Measurements from ENCODE around the gene ATAD3C.
"Not testable (repeated sequence)": the region's sequence is repeated elsewhere in the genome, so short reads cannot be mapped to it uniquely, and the experiment has no call there.

Gene ATAD3C

DNA sequence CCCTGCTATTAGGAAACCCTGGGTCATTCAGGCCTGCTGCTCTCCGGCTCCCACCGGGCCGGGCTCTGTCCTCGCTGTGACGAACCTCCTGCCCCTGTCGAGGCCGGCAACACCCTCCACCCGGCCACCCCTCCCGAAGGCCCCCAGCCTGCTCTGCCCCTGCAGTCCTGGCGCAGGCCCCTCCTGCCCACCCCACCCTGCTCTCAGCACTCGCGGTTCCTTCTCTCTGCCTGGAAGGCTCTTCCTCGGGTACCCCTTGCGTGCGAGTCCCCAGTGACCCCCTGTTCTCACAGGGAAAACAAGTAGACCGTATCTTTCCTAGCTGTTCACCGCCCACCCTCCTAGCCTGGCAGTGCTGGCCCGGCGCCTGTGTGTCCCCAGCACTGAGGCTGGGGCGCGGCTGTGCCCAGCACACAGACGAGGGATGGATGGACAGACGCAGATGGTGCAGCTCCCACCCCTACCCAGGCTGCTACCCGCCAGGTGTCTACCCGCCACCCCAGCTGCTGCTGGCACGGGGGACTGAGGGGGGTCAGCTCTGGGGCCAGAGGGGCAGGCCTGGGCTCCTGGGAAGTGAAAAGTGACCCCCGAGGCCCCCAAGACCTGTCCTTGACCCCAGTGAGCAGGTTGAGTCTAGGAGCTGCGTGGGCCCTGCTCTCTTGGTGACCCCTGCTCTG, 17.1 kb upstream of the ATAD3C start:
- FAIRE-seq = no peak

DNA sequence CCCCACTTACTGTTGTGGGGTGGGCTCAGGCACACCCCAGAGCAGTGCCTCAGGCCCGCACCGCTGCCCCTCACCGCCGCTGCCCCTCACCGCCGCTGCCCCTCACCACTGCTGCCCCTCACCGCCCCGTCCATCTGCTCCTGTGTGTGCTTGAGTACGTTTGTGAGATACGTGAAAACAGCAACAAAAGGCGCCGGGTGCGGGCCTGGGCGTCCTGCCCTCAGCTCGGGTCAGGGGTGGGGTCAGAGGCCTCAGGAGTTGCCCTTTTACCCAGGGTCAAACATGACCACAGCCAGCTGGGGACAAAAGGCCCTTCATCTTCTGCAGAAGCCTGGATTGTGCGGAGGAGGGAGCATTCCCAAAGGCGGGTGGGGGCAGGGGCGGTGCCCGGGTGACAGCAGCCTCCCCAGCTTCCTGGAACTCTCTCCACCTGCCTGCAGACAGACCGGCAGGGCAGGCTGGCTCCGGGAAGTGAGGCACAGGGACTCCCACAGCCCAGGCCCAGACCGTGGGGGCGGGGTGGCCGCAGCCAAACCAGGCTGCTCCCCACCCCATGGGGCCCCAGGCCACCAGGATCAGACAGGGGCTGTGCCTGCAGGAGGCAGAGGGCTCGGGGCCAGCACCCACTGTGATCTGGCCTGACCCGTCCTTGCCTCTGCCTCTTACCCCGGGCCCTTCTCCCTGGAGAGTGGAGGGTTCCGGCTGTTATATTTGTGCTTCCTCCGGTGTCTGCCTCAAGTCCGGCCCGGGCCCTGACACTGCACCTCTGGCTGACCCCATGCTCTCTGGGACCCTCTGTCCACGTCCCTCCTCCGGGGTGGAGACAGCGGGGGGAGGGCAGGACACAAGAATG, 16.3 kb upstream of the ATAD3C start:
- FAIRE-seq = no peak

DNA sequence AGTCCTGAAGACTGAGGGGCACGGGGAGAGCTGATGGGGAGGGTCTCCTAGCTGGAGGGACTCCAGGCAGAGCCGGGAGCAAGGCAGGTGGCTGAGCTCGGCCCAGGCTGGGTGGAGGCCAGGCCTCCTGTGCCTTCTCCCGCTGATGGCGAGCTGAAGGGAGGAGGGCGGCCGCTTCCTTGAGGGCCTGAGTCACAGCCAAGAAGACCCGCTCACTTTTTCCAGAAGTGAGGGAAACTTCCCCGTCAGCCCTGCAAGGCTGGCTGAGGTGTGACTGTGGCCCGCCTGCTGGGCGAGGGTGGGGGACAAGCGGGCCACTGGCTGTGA, 15.7 kb upstream of the ATAD3C start:
- FAIRE-seq = no peak

DNA sequence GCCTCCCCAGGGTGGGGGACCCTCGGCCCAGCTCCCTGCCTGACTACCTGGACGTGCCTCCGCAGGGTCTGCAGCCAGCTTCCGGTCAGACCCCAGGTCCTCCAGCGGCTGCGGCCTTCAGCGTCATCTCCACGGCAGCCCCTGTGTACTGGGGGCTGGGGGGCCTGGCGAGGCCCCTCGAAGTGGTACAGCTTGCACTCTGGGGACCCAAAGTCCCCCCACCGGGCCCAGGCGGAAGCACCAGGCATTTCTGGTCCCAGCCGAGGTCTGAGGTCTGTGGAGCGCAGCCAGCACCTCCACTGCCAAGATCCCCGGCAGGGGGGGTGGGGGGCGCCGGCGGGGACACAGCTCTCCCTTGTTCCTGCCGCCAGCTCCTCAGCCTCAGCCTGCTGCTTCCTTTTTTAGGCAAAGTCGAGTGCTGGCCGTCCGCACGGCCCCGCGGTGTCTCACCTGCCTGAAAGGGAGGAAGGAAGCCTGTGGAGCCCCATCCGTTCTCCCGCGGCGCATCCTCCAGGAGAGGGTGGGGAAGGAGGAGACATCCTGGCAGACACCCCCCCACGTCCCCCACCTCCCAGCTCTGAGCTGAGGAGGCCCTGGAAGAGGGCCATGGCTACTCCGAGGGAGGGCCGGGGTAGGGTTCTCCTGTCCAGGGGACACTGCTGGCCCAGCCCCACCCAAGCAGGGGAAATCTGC, 15.2 kb upstream of the ATAD3C start:
- FAIRE-seq = no peak

DNA sequence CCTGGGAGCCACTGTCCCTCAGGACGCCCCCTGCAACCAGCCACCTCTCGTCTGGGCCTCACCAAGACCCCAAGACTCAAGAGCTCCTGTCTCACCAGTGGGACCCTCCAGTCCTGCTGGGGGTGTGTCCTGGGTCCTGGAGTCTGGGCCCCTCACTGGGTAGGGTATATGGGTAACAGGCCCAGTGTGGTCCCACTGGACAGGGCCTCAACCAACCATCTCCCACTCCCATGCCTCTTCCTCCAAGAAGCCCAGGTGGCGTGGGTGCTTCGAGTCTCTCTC, 14.7 kb upstream of the ATAD3C start:
- no peak for FAIRE-seq

GRCh38 chr1:1435106-1435903, 14.2 kb upstream of the ATAD3C start, which contains the start of gene VWA1:
VWA1 (plus strand) TSS chr1:1435690; CDS start chr1:1435749, 59 bp downstream.
- FAIRE-seq = no peak

DNA sequence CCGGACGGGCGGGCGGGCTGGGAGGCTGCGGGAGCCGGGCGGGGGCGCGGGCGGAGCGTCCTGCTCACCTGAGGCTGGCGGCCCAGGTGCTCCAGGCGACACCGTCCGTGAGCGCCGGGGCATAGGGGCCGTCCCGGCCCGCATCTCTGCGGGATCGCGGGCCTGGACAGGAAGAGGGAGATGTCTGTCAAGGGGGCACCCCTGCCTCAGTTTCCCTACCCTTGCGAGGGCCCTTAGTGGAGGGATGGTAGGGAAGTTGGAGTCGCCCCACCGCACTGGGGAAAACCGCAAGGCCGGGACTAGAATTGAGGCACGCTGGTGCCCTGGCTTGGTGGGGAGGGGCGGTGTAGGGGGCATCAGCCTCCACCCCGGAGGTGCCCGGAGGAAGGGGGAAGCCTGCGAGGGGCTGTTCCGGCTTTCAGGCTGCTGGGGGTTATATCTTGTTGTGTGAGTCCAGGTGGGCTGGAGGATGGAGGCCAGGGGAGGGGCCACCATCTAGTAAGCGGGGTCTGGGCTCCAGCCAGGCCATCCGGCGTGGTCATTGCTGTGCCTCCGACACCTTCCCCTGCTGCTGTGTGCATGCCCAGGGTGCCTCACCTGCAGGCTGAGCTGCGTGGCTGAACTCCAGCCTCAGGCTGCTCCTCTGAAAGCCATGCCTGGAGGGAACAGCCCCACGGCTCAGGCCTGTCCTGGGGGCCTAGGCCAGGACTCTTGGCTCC, 13.4 kb upstream of the ATAD3C start:
- no peak for FAIRE-seq

GRCh38 chr1:1436630-1437032, 12.9 kb upstream of the ATAD3C start:
- FAIRE-seq = no peak

DNA sequence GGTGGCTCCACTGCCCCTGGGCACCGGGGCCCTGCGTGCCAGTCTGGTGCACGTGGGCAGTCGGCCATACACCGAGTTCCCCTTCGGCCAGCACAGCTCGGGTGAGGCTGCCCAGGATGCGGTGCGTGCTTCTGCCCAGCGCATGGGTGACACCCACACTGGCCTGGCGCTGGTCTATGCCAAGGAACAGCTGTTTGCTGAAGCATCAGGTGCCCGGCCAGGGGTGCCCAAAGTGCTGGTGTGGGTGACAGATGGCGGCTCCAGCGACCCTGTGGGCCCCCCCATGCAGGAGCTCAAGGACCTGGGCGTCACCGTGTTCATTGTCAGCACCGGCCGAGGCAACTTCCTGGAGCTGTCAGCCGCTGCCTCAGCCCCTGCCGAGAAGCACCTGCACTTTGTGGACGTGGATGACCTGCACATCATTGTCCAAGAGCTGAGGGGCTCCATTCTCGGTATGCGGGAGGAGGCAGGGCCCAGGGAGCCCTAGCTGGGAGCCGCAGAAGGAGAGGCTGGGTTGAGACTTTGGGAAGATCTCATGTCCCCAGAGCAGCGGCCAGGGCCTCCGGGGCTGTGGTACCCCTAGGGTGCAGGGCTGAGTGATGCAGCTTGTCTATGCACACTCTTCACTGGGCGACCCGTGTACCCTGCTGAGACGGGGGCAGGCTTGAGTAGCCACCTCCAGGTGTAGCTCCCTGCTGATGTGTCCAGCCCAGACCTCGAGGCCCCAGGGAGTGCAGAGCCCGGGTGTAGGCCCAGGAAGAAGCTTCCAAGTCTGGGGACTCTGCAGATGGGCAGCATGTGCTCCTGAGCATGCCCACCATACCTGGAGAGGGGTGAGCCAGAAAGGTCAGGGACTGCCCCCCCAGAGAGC, 12.2 kb upstream of the ATAD3C start:
- FAIRE-seq = no peak

GRCh38 chr1:1437904-1438376, 11.5 kb upstream of the ATAD3C start:
- FAIRE-seq = no peak

GRCh38 chr1:1438531-1439381, 10.7 kb upstream of the ATAD3C start:
- no peak for FAIRE-seq

DNA sequence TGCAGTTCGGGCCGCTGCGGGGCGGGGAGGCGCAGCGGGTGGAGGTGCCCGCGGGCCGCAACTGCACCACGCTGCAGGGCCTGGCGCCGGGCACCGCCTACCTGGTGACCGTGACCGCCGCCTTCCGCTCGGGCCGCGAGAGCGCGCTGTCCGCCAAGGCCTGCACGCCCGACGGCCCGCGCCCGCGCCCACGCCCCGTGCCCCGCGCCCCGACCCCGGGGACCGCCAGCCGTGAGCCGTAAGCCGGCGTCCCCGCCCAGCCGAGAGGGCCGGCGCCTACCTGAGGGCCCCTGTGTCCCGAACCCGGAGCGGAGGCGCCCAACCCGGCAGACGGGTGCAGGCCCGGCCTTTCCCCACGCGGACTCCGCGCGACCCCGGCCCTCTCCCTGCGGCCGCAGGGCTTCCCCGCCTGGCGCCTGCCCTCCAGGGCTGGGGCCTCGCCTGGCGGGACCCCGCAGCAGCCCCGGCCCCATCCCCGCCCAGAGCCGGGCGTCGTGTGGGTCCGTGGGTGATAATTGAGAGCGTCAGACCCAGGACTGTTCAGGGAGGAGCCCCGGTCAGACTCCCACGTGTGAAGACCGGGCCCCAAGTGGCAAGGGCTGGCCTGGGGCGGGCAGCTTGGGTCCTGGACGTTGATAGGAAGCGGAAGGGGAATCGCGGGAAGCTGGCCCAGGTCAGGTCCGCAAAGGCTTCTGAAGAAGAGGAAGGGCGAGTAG, 9.8 kb upstream of the ATAD3C start:
- FAIRE-seq = no peak

- no peak for FAIRE-seq
Observed at GRCh38 chr1:1440262-1441001, 9.1 kb upstream of the ATAD3C start.

DNA sequence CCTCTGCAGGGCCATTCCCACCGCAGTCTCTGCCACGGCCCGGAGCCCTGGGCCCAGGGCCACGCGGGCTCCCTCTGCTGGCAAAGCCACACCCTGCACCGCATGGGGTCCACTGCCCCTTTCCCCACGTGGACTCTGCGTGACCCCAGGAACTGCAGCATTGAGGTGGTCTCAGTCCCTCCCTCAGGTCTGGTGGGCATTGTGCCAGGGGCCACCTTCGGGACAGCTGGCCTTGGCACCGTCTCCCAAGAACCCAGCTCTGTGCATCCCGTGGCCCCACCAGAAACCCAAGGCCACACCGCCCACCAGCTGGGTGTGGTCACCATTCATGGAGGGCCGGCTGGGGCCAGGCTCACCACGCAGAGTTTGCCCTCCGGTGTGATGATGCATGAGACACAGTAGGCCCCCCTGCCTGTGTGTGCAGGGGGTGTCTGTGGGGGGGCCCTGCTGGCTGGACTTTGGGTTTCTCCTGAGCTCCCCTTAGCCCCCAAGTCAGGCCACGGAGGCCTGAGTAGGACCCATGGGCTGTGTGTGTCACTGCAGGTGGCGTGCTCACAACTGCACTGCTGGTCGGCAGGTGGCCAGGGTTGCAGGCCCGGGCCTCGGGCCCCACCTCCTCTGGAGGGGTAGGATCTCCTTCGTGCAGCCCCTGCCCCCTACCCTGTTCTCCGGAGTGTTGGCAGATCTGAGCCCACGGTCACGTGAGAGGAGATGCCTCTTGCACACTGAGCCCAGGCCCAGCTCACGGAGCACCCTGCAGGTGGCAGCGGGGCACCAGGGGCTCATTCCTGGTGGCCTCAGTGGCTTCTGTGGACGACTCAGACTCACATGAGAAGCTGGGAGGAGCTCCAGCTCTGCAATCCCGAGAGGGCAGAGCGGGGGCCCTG, 8.2 kb upstream of the ATAD3C start:
- FAIRE-seq = no peak

GRCh38 chr1:1442069-1442770, 7.3 kb upstream of the ATAD3C start:
- FAIRE-seq = no peak

DNA sequence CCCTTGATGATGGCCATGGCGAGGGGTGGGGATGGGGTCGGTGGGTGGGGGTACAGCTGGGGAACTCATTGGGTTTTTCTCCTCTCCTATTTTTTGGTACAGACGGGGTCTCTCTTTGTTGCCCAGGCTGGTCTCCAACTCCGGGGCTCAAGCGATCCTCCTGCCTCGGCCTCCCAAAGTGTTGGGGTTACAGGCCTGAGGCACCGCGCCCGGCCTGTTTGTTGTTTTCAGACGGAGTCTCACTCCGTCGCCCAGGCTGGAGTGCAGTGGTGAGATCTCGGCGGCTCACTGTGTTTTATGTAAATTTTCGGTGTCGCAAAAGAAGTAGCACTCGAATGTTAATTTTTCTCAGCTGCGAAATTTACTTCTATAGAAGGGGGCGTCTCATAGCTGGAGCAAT, 2.9 kb upstream of the ATAD3C start:
- not testable (repeated sequence) for FAIRE-seq

DNA sequence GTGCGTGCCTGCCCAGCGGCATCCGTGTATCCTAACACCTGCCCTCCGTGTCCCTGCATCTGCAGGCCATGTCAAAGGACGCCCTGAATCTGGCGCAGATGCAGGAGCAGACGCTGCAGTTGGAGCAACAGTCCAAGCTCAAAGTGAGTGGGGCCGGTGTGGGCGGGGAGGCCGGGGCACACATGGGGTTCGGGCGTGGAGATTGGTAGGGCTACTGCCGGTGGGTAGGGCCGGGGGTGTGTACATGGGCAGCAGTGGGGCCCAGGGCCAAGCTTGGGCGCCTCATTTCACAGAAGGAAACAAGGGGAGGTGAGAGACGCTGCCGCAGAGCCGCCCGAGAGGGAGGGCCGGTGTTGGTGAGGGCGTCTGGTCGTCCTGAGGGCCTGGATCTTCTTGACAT, 1.1 kb downstream of the ATAD3C start:
- not testable (repeated sequence) for FAIRE-seq

All from A204.1 (cell line).